ENCODE results near the gene EPS15. TPM values are rescaled to one million over a fixed set of nuclear protein-coding genes. Genes with fewer than 3 reads are reported as not detected.
"Not testable (repeated sequence)": the region's sequence is repeated elsewhere in the genome, so short reads cannot be mapped to it uniquely, and the experiment has no call there.

EPS15 gene
- total RNA-seq, 4 donors from 2014 or later, result 49.8 to 84.3 (median 62.5) TPM

DNA sequence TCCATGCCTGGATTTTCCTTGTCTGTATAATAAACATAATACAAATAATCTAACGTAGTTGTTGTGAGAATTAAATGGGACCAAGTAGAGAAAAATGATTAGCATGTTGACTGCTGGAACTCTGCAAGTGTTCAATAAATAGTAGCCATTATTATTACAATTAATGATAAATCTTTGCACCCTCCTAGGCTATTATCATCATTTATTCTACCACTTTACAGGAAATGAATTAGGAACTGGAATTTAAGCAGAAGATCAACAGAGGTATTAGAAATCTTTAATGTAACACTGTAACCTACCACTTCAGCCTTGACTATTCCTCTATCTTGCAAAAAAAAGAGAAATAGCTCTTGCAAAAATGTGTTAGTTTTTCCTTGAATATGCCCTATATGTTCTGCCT, 126.8 kb downstream of the EPS15 start:
- intact Hi-C loops (cut with DNase I), result no loop called here
- DNase-seq (ENCODE audit: extremely low spot score), result no peak
- no peaks in the 10 kb centered on the region for H3K27me3 ChIP-seq
- 80% methylated on average over 1 of the region's 1 CpG for WGBS
- H3K4me3 ChIP-seq, result no peak overlapping the region
- H3K9me3 ChIP-seq, result no peaks in the 10 kb centered on the region
- TF ChIP-seq EP300 (IDR thresholded peaks at IDR 0.05) (no peak), POLR2A (IDR thresholded peaks at IDR 0.05; ENCODE audit: low read depth) (no peak), POLR2AphosphoS5 (IDR thresholded peaks at IDR 0.05) (no peak)
- TF ChIP-seq, protein P1, sequence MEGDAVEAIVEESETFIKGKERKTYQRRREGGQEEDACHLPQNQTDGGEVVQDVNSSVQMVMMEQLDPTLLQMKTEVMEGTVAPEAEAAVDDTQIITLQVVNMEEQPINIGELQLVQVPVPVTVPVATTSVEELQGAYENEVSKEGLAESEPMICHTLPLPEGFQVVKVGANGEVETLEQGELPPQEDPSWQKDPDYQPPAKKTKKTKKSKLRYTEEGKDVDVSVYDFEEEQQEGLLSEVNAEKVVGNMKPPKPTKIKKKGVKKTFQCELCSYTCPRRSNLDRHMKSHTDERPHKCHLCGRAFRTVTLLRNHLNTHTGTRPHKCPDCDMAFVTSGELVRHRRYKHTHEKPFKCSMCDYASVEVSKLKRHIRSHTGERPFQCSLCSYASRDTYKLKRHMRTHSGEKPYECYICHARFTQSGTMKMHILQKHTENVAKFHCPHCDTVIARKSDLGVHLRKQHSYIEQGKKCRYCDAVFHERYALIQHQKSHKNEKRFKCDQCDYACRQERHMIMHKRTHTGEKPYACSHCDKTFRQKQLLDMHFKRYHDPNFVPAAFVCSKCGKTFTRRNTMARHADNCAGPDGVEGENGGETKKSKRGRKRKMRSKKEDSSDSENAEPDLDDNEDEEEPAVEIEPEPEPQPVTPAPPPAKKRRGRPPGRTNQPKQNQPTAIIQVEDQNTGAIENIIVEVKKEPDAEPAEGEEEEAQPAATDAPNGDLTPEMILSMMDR (IDR thresholded peaks at IDR 0.05), result no peak
- peaks cover 10 to 60% (median 46%) of the 10 kb centered on the region in 4 donors for H3K36me3 ChIP-seq
- H3K4me1 ChIP-seq, result no peaks in the 10 kb centered on the region
- H3K27ac ChIP-seq (replicated peaks in 1 of 4), result no peak overlapping the region

GRCh38 chr1:51390641-51391040, 128.4 kb downstream of the EPS15 start:
- intact Hi-C loops (cut with DNase I); H3K27me3 ChIP-seq; H3K4me1 ChIP-seq; H3K9me3 ChIP-seq; DNase-seq (ENCODE audit: extremely low spot score); H3K4me3 ChIP-seq; H3K27ac ChIP-seq (replicated peaks in 1 of 4): not testable (repeated sequence)
- H3K36me3 ChIP-seq, result peaks cover 9 to 52% (median 36%) of the 10 kb centered on the region in 4 donors
- WGBS, result 87% methylated on average over 2 of the region's 2 CpGs

GRCh38 chr1:51387288-51387687, 131.8 kb downstream of the EPS15 start:
- H3K36me3 ChIP-seq, result peaks cover 9 to 48% (median 23%) of the 10 kb centered on the region in 4 donors
- H3K9me3 ChIP-seq; intact Hi-C loops (cut with DNase I); H3K4me3 ChIP-seq; H3K27me3 ChIP-seq; DNase-seq (ENCODE audit: extremely low spot score); H3K4me1 ChIP-seq; H3K27ac ChIP-seq (replicated peaks in 1 of 4): not testable (repeated sequence)
- WGBS, result 100% methylated on average over 2 of the region's 3 CpGs

DNA sequence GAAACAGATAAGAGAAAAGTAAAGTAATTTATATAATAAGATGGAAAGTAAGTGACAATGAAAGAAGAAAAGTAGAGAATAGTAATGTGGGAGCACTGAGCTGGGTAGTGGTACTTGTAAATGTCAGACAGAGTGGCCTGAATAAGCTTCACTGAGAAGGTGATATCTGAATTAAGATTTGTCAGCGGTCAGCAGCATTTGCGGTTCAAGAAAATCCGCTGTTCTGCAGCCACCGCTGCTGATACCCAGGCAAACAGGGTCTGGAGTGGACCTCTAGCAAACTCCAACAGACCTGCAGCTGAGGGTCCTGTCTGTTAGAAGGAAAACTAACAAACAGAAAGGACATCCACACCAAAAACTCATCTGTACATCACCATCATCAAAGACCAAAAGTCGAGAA, 132.8 kb downstream of the EPS15 start:
- not testable (repeated sequence) for H3K27me3 ChIP-seq, H3K4me1 ChIP-seq
- 98% methylated on average over 5 of the region's 5 CpGs for WGBS

DNA sequence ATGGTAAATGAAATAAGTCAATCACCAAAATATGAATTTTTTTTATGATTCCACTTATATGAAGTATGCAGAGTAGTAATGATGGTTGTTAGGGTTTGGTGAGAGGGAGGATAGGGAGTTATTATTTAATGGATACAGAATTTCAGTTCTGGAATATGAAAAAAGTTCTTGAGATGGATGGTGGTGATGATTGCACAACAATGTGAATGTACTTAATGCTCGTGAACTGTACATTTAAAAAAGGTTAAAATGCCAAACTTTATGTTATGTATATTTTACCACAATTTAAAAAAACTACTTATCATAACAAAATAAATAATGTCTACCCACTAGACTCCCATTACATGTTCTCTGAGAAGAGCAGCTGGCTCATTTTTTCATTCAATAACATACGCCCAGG, 133.3 kb downstream of the EPS15 start:
- TF ChIP-seq EP300 (IDR thresholded peaks at IDR 0.05), result no peak
- no peak for TF ChIP-seq POLR2AphosphoS5 (IDR thresholded peaks at IDR 0.05)
- no peak for TF ChIP-seq POLR2A (IDR thresholded peaks at IDR 0.05; ENCODE audit: low read depth)
- TF ChIP-seq, protein P1 (IDR thresholded peaks at IDR 0.05), result no peak
- Histone ChIP-seq H3K27me3 (no peaks in the 10 kb centered on the region), H3K9me3 (peaks cover 0 to 6% (median 3%) of the 10 kb centered on the region in 4 donors), H3K36me3 (peaks cover 6 to 44% (median 18%) of the 10 kb centered on the region in 4 donors), H3K27ac (replicated peaks in 1 of 4) (no peak overlapping the region), H3K4me1 (no peaks in the 10 kb centered on the region), H3K4me3 (no peak overlapping the region)
- DNase-seq (ENCODE audit: extremely low spot score), result no peak
- intact Hi-C loops (cut with DNase I), result no loop called here
- WGBS, result 98% methylated on average over 2 of the region's 2 CpGs

More for the DNA sequence above, 132.8 kb downstream of the EPS15 start:
- intact Hi-C loops (cut with DNase I); H3K9me3 ChIP-seq; DNase-seq (ENCODE audit: extremely low spot score); H3K4me3 ChIP-seq; H3K27ac ChIP-seq (replicated peaks in 1 of 4): not testable (repeated sequence)
- peaks cover 6 to 39% (median 17%) of the 10 kb centered on the region in 4 donors for H3K36me3 ChIP-seq

GRCh38 chr1:51381964-51382363, 137.1 kb downstream of the EPS15 start:
- H3K27ac ChIP-seq (replicated peaks in 1 of 4), result no peak overlapping the region
- H3K36me3 ChIP-seq, result peaks cover 12 to 72% (median 35%) of the 10 kb centered on the region in 4 donors
- no peak for DNase-seq (ENCODE audit: extremely low spot score)
- no peak for TF ChIP-seq POLR2A (IDR thresholded peaks at IDR 0.05; ENCODE audit: low read depth)
- TF ChIP-seq, protein P1 (IDR thresholded peaks at IDR 0.05), result no peak
- TF ChIP-seq EP300 (IDR thresholded peaks at IDR 0.05), result no peak
- TF ChIP-seq POLR2AphosphoS5 (IDR thresholded peaks at IDR 0.05), result no peak
- no peaks in the 10 kb centered on the region for H3K27me3 ChIP-seq
- intact Hi-C loops (cut with DNase I), result no loop called here
- no peaks in the 10 kb centered on the region for H3K4me1 ChIP-seq
- peaks cover 0 to 6% (median 3%) of the 10 kb centered on the region in 4 donors for H3K9me3 ChIP-seq
- no peak overlapping the region for H3K4me3 ChIP-seq
